NCI-H1436 treated with DMSO at 0.1 percent for 48 hours (cell line): Measurements from ENCODE around the gene IGFBP3.

ENCODE experiments used
- DNase-seq: peaks from one replicate; lab custom pipeline; 2025; lab: John Stamatoyannopoulos, UW

The IGFBP3 gene

GRCh38 chr7:45872116-45873034 lies 48.7 kb downstream of the IGFBP3 start:
- DNase-seq = no peak

GRCh38 chr7:45869426-45869825 lies 51.6 kb downstream of the IGFBP3 start:
- DNase-seq = no peak

GRCh38 chr7:45867471-45867870 lies 53.6 kb downstream of the IGFBP3 start:
- DNase-seq = no peak

- no peak for DNase-seq
Observed at GRCh38 chr7:45865594-45866410, 55.3 kb downstream of the IGFBP3 start.

GRCh38 chr7:45863715-45864114 lies 57.4 kb downstream of the IGFBP3 start:
- no peak for DNase-seq
